Bronchial epithelial cell (primary cell): ENCODE measurements around the gene SSTR3. TPM values are rescaled to one million over a fixed set of nuclear protein-coding genes. Genes with fewer than 3 reads are reported as not detected.
A peak's percentile ranks its signal among the peaks of the same experiment; 100 is the strongest.

ENCODE experiments used
- DNase-seq: peaks from one replicate; pipeline ENCODE4 v3.0.0-alpha.2; 2010; ENCODE audit warnings: low read depth
- FAIRE-seq: peaks from 2 replicates; lab custom pipeline; 2011; peaks lifted over from hg19 to GRCh38; lab: Jason Lieb, UNC
- H3K27me3 ChIP-seq: 2 replicates; pipeline ENCODE4 v1.5.1; 2011; ENCODE audit warnings: low read length; ENCODE audit not compliant: control insufficient read depth, insufficient read depth
- H3K36me3 ChIP-seq: 2 replicates; pipeline ENCODE4 v1.5.1; 2011; ENCODE audit warnings: low read length; ENCODE audit not compliant: control insufficient read depth, insufficient read depth
- H3K4me3 ChIP-seq: 2 replicates; pipeline ENCODE4 v1.5.1; 2011; ENCODE audit warnings: mild to moderate bottlenecking, low read depth, low read length, control low read depth
- total RNA-seq: library from RNA; depleted of rRNA; stranded (reverse); fragments of >200 nt; gene quantifications from 2 replicates; pipeline ENCODE4 v1.2.1, GENCODE V29; 2014
- TF ChIP-seq, protein P1 (sequence below): IDR thresholded peaks from 2 replicates; pipeline ENCODE4 v1.5.1; 2011; ENCODE audit warnings: mild to moderate bottlenecking, moderate library complexity, low read length, control low read depth, inconsistent platforms; ENCODE audit not compliant: insufficient read depth, severe bottlenecking

The SSTR3 gene
- total RNA-seq, 1 donor from 2014 or later, result not detected

DNA sequence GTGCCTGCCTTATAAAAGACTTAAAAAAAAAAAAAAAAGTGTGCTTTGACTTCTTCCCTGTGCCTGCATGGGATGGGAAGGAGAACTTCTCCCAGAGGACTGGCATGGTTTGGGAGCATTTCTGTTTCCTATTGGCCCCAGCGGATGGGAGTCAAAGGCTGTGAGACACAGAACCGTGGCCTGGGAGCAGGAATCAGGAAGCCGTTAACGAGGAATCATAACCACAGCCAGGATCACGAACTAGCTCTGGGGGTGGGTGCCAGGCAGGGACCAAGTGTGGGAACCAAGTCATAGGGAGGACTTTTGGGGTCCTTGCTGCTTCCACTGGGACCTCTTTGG lies 24.8 kb downstream of the SSTR3 start:
- no peaks in the 10 kb centered on the region for H3K27me3 ChIP-seq
- peak overlapping the region; percentile 31 for H3K4me3 ChIP-seq
- H3K36me3 ChIP-seq, result no peaks in the 10 kb centered on the region
- DNase-seq (peak; percentile 52), FAIRE-seq (no peak)
- TF ChIP-seq, protein P1, sequence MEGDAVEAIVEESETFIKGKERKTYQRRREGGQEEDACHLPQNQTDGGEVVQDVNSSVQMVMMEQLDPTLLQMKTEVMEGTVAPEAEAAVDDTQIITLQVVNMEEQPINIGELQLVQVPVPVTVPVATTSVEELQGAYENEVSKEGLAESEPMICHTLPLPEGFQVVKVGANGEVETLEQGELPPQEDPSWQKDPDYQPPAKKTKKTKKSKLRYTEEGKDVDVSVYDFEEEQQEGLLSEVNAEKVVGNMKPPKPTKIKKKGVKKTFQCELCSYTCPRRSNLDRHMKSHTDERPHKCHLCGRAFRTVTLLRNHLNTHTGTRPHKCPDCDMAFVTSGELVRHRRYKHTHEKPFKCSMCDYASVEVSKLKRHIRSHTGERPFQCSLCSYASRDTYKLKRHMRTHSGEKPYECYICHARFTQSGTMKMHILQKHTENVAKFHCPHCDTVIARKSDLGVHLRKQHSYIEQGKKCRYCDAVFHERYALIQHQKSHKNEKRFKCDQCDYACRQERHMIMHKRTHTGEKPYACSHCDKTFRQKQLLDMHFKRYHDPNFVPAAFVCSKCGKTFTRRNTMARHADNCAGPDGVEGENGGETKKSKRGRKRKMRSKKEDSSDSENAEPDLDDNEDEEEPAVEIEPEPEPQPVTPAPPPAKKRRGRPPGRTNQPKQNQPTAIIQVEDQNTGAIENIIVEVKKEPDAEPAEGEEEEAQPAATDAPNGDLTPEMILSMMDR, result no peak

GRCh38 chr22:37186997-37187522 lies 25.2 kb downstream of the SSTR3 start:
- TF ChIP-seq, protein P1, result no peak
- DNase-seq, result no peak
- Histone ChIP-seq H3K4me3 (no peak overlapping the region), H3K36me3 (peaks cover 1% of the 10 kb centered on the region), H3K27me3 (no peaks in the 10 kb centered on the region)
- no peak for FAIRE-seq

GRCh38 chr22:37186228-37186996 lies 25.9 kb downstream of the SSTR3 start:
- Histone ChIP-seq H3K36me3 (peaks cover 4% of the 10 kb centered on the region), H3K27me3 (no peaks in the 10 kb centered on the region), H3K4me3 (no peak overlapping the region)
- DNase-seq (peak; percentile 67), FAIRE-seq (no peak)
- TF ChIP-seq, protein P1, result no peak

DNA sequence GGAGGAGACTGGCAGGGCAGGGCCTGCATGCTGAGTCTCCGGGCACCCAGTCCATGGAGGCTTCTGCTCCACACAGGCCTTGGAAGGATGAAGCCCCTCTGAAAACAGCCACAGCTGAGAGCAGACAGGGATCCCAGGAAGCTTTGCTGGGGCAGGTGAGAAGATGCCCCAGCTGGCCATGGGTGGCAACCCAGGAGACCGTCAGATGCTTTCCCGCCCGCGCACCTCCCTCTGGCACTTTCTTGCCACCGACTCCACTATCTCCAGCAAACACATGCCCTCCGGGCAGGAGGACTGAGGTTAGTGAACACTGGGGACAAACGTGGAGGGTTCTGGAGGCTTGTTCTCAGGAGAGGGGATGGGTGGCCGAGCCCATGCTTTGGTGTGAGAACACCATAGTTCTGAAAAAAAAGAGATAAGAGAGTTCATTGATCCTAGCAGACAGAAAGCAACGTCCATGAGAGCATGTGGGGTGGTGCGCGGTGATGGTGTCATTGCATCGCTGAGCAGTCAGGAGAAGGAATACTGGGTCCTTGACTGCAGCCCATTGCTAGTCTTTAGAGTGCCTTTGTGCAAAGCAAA lies 26.5 kb downstream of the SSTR3 start:
- TF ChIP-seq, protein P1, result no peak
- DNase-seq, result no peak
- peaks cover 4% of the 10 kb centered on the region for H3K36me3 ChIP-seq
- H3K4me3 ChIP-seq, result no peak overlapping the region
- FAIRE-seq, result peak; percentile 75
- H3K27me3 ChIP-seq, result no peaks in the 10 kb centered on the region

GRCh38 chr22:37184816-37185541 lies 27.3 kb downstream of the SSTR3 start:
- no peak for DNase-seq
- no peak for FAIRE-seq
- peaks cover 4% of the 10 kb centered on the region for H3K36me3 ChIP-seq
- no peak overlapping the region for H3K4me3 ChIP-seq
- H3K27me3 ChIP-seq, result no peaks in the 10 kb centered on the region
- TF ChIP-seq, protein P1, result no peak
